ENCODE data around the gene PAQR6.

The PAQR6 gene

GRCh38 chr1:156247460-156248322 is at the start of gene PAQR6:
Gene PAQR6 (minus strand): TSS chr1:156248056. CDS start chr1:156246731, 1,325 bp downstream.
- DNase-seq: no peak

GRCh38 chr1:156295391-156295947 is 47.6 kb upstream of the PAQR6 start, which contains the start of gene GLMP:
Gene GLMP (minus strand): TSS chr1:156295679. CDS start chr1:156295645, 34 bp downstream.
- DNase-seq: peak; percentile 72 to 84

GRCh38 chr1:156293895-156294294 is 46.0 kb upstream of the PAQR6 start:
- no peak for DNase-seq

- no peak for DNase-seq
These were observed 45.2 kb upstream of the PAQR6 start for GRCh38 chr1:156293098-156293434.

- peak; percentile 84 to 95 for DNase-seq
These were observed 43.6 kb upstream of the PAQR6 start for GRCh38 chr1:156291226-156292061.

- DNase-seq: no peak
These were observed 42.0 kb upstream of the PAQR6 start for GRCh38 chr1:156289857-156290256.

GRCh38 chr1:156286061-156286460 is 38.2 kb upstream of the PAQR6 start:
- DNase-seq: no peak

GRCh38 chr1:156285437-156285836 is 37.6 kb upstream of the PAQR6 start:
- no peak for DNase-seq

- no peak for DNase-seq
These were observed 36.9 kb upstream of the PAQR6 start for GRCh38 chr1:156284757-156285156.

- DNase-seq: no peak
These were observed 36.3 kb upstream of the PAQR6 start, which contains the start of gene TMEM79 for GRCh38 chr1:156284112-156284511. Gene TMEM79 (plus strand): TSS chr1:156284325. CDS start chr1:156285227, 902 bp downstream.

- no peak for DNase-seq
These were observed 35.7 kb upstream of the PAQR6 start for GRCh38 chr1:156283521-156283920.

- peak; percentile 100 for DNase-seq
These were observed 34.8 kb upstream of the PAQR6 start, which contains the start of gene SMG5 for GRCh38 chr1:156282479-156283222. Gene SMG5 (minus strand): TSS chr1:156282825. CDS start chr1:156282680, 145 bp downstream.

- peak; percentile 28 to 38 for DNase-seq
These were observed 34.0 kb upstream of the PAQR6 start for GRCh38 chr1:156281693-156282478.

- no peak for DNase-seq
These were observed 33.4 kb upstream of the PAQR6 start for GRCh38 chr1:156281281-156281680.

GRCh38 chr1:156279837-156280236 is 32.0 kb upstream of the PAQR6 start:
- no peak for DNase-seq

GRCh38 chr1:156276966-156277381 is 29.1 kb upstream of the PAQR6 start:
- DNase-seq: no peak

GRCh38 chr1:156276532-156276931 is 28.7 kb upstream of the PAQR6 start:
- no peak for DNase-seq

- DNase-seq: no peak
These were observed 22.5 kb upstream of the PAQR6 start for GRCh38 chr1:156270314-156270713.

GRCh38 chr1:156268336-156268735 is 20.5 kb upstream of the PAQR6 start:
- DNase-seq: no peak

- DNase-seq: no peak
These were observed 18.2 kb upstream of the PAQR6 start for GRCh38 chr1:156266051-156266450.

- DNase-seq: no peak
These were observed 15.4 kb upstream of the PAQR6 start for GRCh38 chr1:156263288-156263655.
